ENCODE data around the gene LIPI. TPM values are rescaled to one million over a fixed set of nuclear protein-coding genes. Genes with fewer than 3 reads are reported as not detected.
"Not testable (repeated sequence)": the region's sequence is repeated elsewhere in the genome, so short reads cannot be mapped to it uniquely, and the experiment has no call there.

Gene LIPI
- total RNA-seq, 1 donor from 2014 or later, result 0.98 TPM

GRCh38 chr21:14121719-14122118, 89.0 kb downstream of the LIPI start:
- ATAC-seq (no peak), DNase-seq (ENCODE audit: low spot score) (no peak)
- intact Hi-C loops (cut with DNase I), result no loop called here

GRCh38 chr21:14120091-14120734, 90.5 kb downstream of the LIPI start:
- intact Hi-C loops (cut with DNase I), result no loop called here
- no peak for DNase-seq (ENCODE audit: low spot score)
- ATAC-seq, result no peak

DNA sequence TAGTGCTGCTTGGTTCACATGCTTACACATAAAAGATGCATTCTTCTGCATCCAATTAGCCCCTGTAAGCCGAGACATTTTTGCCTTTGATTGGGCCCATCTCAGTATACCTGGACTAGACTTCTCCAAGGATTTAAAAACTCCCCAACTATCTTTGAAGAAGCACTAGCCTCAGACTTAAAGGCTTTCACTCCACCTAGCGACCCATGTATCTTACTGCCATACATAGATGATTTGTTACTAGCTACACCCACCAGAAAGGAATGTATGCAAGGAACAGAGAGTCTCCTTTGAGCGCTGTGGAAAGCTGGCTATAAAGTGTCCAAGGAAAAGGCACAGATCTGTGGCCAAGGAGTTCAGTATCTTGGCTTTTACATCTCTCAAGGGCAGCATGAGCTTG, 91.7 kb downstream of the LIPI start:
- no peak for ATAC-seq
- intact Hi-C loops (cut with DNase I), result no loop called here
- no peak for DNase-seq (ENCODE audit: low spot score)

GRCh38 chr21:14116080-14116481, 94.7 kb downstream of the LIPI start:
- intact Hi-C loops (cut with DNase I), result no loop called here
- no peak for ATAC-seq
- DNase-seq (ENCODE audit: low spot score), result no peak

DNA sequence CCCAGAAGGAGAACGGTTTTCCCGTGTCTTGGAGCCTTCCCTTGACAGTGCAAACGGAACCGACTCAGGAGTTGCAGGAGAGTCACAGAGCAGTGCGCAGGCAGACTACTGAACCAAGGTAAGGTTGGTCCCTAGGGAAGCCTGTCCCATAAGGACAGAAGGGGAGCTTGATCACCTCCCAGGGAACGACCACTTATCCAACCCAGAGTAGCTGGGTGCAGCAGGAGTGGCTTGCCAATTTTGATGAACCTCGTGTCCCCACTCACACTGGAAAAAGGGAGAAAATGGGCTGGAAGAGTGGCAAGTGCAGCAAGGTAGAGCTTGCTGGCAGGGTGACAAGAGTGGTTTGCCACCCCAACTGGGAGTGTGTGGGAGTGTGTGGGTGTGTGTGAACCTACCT, 95.1 kb downstream of the LIPI start:
- intact Hi-C loops (cut with DNase I), result no loop called here
- ATAC-seq (no peak), DNase-seq (ENCODE audit: low spot score) (no peak)

DNA sequence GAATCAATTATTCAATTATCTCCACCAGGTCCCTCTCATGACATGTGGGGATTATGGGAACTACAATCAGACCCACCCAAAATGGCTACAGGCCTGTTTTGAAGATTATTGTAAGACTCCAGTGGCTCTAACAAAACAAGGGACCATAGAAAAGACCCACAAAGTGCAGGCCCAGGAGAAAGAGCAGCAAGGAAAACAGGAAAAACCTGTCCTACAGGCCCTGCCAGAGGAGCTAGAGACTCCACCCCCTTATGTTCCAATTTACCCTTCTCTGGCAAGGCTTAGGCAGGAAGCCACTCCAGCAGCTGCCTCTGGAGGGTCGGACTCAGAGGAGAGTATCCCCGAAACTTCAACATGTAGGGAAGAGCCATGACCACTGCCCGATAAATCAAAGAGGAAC, 96.5 kb downstream of the LIPI start:
- ATAC-seq (no peak), DNase-seq (ENCODE audit: low spot score) (no peak)
- intact Hi-C loops (cut with DNase I), result no loop called here

- DNase-seq (ENCODE audit: low spot score); intact Hi-C loops (cut with DNase I); ATAC-seq: not testable (repeated sequence)
Measured at GRCh38 chr21:14104564-14104963, 106.2 kb downstream of the LIPI start.

- ATAC-seq (no peak), DNase-seq (ENCODE audit: low spot score) (no peak)
- intact Hi-C loops (cut with DNase I), result no loop called here
Measured at GRCh38 chr21:14099570-14099969, 111.2 kb downstream of the LIPI start.

DNA sequence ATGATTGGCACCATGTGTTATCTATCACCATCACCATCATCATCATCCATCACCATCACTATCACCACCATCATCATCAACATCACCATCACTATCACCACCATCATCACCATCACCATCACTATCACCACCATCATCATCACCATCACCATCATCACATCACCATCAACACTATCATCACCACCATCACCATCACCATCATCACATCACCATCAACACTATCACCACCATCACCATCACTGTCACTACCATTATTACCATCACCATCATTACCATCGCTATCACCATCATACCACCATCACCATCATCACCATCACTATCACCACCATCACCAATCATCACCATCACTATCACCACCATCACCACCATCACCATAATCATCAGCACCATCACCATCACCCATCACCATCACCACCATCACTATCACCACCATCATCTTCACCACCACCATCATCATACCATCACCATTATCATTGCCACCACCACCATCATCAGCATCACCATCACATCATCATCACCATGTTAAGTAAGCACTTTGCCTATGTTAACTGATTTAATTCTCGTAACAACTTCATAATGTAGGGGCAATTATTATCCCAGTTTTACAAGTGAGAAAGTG, 112.8 kb downstream of the LIPI start:
- ATAC-seq (no peak), DNase-seq (ENCODE audit: low spot score) (no peak)
- intact Hi-C loops (cut with DNase I), result no loop called here

DNA sequence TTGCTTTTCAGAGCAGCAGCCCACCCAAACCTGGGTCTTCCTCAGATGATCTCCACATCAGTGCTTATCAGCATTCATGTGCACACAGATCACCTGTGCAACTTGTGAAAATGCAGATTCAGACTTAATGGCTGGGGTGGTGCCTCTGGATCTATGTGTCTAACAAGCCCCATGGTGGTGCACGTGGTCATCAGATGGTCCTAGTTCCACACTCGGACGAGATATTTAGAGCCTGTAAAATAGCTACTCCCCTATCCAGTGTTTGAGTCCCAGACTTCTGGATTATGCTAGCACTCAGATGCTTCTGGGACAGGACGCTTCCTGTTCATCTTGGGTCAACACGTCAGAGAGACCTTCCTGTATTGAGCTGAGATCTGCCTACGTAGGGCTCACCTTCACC, 114.2 kb downstream of the LIPI start:
- DNase-seq (ENCODE audit: low spot score), result no peak
- ATAC-seq, result no peak
- intact Hi-C loops (cut with DNase I), result no loop called here

- DNase-seq (ENCODE audit: low spot score), result no peak
- no peak for ATAC-seq
- intact Hi-C loops (cut with DNase I), result no loop called here
Measured at GRCh38 chr21:14096172-14096571, 114.6 kb downstream of the LIPI start.

GRCh38 chr21:14095056-14095455, 115.7 kb downstream of the LIPI start:
- intact Hi-C loops (cut with DNase I), result no loop called here
- no peak for ATAC-seq
- DNase-seq (ENCODE audit: low spot score), result no peak

DNA sequence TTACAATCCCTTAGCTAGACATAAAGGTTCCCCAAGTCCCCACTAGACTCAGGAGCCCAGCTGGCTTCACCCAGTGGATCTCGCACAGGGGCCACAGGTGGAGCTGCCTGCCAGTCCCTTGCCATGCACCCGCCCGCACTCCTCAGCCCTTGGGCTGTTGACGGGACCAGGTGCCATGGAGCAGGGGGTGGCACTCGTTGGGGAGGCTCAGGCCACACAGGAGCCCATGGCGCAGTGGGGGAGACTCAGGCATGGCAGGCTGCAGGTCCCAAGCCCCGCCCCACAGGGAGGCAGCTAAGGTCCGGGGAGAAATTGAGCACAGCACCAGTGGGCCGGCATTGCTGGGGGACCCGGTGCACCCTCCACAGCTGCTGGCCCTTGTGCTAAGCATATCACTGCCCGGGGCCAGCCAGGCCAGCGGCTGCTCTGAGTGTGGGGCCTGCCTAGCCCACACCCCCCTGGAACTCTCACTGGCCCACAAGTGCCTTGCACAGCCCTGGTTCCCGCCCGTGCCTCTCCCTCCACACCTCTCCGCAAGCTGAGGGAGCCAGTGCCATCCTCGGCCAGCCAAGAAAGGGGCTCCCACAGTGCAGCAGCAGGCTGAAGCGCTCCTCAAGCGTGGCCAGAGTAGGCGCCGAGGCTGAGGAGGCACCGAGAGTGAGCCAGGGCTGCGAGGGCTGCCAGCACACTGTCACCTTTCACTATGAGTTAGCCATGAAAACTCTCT, 117.8 kb downstream of the LIPI start:
- DNase-seq (ENCODE audit: low spot score), result no peak
- ATAC-seq, result no peak
- intact Hi-C loops (cut with DNase I), result no loop called here

- ATAC-seq; intact Hi-C loops (cut with DNase I); DNase-seq (ENCODE audit: low spot score): not testable (repeated sequence)
Measured at GRCh38 chr21:14090184-14090583, 120.6 kb downstream of the LIPI start.

DNA sequence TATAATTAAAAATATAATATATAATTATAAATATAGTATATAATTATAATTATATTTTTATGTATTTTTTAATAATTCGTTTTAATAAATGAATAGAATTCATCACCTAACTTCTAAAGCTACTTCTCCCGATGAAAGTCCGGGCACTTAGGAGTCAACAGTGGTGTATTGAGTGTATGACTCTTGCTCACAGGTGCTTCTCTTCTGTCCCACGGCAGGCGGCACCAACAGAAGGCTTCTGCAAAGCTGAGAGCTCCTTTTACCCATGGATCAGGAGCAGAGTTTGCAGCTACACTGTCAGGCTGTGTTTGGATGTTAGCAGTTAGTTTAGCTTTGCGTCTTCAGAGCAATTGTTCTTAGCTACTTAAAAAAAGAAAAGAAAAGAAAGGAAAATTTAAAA, 122.4 kb downstream of the LIPI start:
- ATAC-seq (no peak), DNase-seq (ENCODE audit: low spot score) (no peak)
- intact Hi-C loops (cut with DNase I), result no loop called here

DNA sequence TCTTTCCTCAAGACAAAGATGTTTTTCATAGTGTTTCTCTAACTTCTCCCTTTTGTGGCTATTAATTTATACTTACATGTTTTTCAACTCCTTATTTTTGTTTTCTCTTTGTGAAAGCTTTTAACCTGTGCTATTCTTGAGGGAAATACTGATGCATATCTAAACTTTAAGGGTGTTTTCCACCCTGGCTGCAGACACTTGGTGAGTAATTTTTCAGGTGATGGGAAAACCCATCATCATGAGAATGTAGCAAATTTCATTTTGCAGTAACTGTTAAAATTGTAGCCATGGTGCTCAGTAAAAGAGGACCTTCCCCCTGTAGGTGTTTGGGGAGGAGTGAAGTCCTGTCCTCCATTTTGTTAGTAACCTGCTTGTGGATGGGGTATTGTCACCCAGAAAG, 124.2 kb downstream of the LIPI start:
- DNase-seq (ENCODE audit: low spot score) (no peak), ATAC-seq (no peak)
- intact Hi-C loops (cut with DNase I), result no loop called here

DNA sequence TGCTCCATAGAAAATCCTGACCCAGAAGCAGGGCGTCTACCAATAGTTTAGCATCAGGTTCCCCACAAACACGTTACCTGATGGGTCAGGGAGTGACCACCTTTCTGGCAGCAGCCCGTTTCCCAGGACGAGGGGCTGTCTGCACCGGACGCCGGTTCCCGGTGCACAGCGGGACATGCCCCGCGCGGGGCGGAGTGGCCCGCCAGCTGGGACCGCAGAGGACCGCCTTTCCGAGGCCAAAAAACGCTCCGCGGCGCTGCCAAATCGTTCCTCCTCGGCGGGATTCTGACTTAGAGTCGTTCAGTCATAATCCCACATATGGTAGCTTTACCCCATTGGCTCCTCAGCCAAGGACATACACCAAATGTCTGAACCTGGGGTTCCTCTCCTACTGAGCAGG, 126.1 kb downstream of the LIPI start:
- ATAC-seq, result no peak
- no peak for DNase-seq (ENCODE audit: low spot score)
- intact Hi-C loops (cut with DNase I), result no loop called here

- no peak for DNase-seq (ENCODE audit: low spot score)
- no peak for ATAC-seq
- intact Hi-C loops (cut with DNase I), result no loop called here
Measured at GRCh38 chr21:14084068-14084501, 126.7 kb downstream of the LIPI start.

DNA sequence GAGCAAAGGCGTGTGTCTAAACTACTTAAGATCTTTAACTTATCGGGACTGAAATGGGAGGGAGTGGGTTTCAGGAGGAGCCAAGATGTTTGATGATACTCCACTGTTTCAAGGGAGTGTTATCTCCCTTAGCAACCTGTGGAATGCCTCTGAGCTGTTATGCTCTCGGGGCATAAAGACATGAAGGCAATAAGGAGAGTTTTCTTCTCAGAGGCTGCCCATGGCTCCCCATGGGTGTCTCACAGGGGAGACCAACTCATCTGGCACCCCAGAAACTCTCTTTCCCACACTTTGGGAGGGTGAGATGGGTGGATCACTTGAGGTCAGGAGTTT, 130.0 kb downstream of the LIPI start:
- intact Hi-C loops (cut with DNase I), result no loop called here
- no peak for ATAC-seq

GRCh38 chr21:14080040-14080763, 130.6 kb downstream of the LIPI start:
- ATAC-seq (no peak), DNase-seq (ENCODE audit: low spot score) (no peak)
- intact Hi-C loops (cut with DNase I), result no loop called here

More for the DNA sequence above, 130.0 kb downstream of the LIPI start:
- DNase-seq (ENCODE audit: low spot score), result no peak

All from sciatic nerve (tissue), 2 donors.